HG03457 (cell line): Measurements from ENCODE around the gene BNIPL.

Experiments used
- ATAC-seq: cut with Tn5 transposase; IDR thresholded peaks from one replicate; pipeline ENCODE4 v1.9.1; 2021; ENCODE audit warnings: moderate number of reproducible peaks; ENCODE audit not compliant: unreplicated experiment

The BNIPL gene

GRCh38 chr1:151056149-151056548, 19.8 kb downstream of the BNIPL start:
- ATAC-seq, result no peak

GRCh38 chr1:151058692-151059091, 22.3 kb downstream of the BNIPL start:
- ATAC-seq, result no peak

- ATAC-seq, result peak; percentile 49
Observed at GRCh38 chr1:151059109-151060006, 23.0 kb downstream of the BNIPL start, which contains the start of gene CDC42SE1. CDC42SE1 (minus strand) TSS chr1:151059622; CDS start chr1:151055730, 3,892 bp downstream.

- no peak for ATAC-seq
Observed at GRCh38 chr1:151060007-151060656, 23.7 kb downstream of the BNIPL start, which contains the start of gene MLLT11. MLLT11 (plus strand) TSS chr1:151060397; CDS start chr1:151067225, 6,828 bp downstream.

- no peak for ATAC-seq
Observed at GRCh38 chr1:151060657-151061421, 24.5 kb downstream of the BNIPL start.

- ATAC-seq, result no peak
Observed at GRCh38 chr1:151061704-151062103, 25.3 kb downstream of the BNIPL start.

GRCh38 chr1:151062741-151063371, 26.5 kb downstream of the BNIPL start:
- no peak for ATAC-seq

- no peak for ATAC-seq
Observed at GRCh38 chr1:151065089-151065645, 28.8 kb downstream of the BNIPL start.

GRCh38 chr1:151067185-151067584, 30.8 kb downstream of the BNIPL start:
- no peak for ATAC-seq

- no peak for ATAC-seq
Observed at GRCh38 chr1:151069103-151069486, 32.7 kb downstream of the BNIPL start.

GRCh38 chr1:151070474-151071276, 34.3 kb downstream of the BNIPL start, which contains the start of gene GABPB2:
GABPB2 (plus strand) TSS chr1:151070761; CDS start chr1:151088190, 17,429 bp downstream.
- ATAC-seq, result no peak

GRCh38 chr1:151072224-151072623, 35.8 kb downstream of the BNIPL start:
- no peak for ATAC-seq

GRCh38 chr1:151085953-151086559, 49.7 kb downstream of the BNIPL start:
- ATAC-seq, result no peak
